GM18498 (cell line): ENCODE data around the gene PPCDC.

Experiments used
- ATAC-seq: cut with Tn5 transposase; IDR thresholded peaks from one replicate; pipeline ENCODE4 v1.9.1; 2021; ENCODE audit warnings: mild to moderate bottlenecking, moderate library complexity; ENCODE audit not compliant: unreplicated experiment

The PPCDC gene

DNA sequence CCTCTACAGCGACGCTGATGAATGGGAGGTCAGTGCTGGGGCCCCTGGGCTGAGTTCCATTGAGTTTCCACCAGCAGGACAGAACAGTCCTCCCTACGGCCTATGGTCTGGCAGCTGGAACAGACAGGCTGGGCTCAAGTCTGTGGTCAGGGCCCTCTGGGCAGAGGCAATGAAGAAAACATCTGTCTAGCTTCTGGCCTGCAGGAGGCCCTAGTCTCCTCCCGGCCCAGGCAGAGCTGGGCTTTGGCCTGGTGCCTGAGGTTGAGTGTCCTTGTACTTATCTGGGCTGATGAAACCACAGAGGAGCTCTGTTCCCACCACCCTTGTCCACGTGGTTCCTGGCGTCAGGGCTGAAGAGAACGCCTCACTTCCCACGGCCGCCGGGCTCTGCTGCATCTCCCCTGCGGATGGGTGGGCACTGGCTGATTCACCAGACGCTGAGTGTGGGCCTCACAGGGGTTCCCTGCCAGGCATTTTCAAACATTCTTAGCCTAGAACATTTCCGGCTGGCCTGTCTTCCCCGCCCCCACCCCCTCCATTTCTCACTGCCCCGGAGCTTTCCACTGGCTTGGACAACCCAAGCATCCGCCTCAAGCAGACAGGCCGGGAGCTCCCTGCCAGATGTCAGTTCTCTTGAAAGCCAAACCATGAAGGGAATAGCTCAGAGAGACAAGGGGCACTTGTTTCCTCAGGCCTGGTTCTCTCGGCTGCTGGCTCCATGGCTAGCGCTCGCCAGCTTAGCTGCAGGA lies 20.3 kb downstream of the PPCDC start:
- ATAC-seq: peak; percentile 29

DNA sequence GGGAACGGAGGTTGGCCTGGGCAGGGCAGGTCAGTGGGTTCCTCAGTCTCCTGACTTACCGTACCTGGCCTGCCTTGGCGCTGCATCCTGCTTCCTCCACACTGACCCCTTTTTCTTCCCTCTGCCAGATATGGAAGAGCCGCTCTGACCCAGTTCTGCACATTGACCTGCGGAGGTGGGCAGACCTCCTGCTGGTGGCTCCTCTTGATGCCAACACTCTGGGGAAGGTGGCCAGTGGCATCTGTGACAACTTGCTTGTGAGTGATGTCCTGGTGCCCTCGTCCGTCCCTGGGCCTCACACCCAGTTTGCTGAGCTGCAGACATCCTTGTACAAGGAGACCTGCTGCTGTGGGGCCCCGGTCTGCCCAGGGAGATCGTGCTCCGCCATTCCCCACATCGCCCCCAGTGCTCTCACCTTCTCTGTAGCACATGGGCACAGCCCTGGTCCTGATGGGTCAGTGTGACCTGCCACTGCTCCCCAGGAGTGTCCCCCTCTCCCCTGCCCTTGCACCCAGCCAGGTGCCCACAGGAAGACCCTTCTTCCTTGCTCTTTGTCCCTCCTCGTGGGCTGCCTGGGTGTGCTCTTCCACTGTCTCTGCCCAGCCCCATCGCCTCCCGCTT lies 21.0 kb downstream of the PPCDC start:
- no peak for ATAC-seq

DNA sequence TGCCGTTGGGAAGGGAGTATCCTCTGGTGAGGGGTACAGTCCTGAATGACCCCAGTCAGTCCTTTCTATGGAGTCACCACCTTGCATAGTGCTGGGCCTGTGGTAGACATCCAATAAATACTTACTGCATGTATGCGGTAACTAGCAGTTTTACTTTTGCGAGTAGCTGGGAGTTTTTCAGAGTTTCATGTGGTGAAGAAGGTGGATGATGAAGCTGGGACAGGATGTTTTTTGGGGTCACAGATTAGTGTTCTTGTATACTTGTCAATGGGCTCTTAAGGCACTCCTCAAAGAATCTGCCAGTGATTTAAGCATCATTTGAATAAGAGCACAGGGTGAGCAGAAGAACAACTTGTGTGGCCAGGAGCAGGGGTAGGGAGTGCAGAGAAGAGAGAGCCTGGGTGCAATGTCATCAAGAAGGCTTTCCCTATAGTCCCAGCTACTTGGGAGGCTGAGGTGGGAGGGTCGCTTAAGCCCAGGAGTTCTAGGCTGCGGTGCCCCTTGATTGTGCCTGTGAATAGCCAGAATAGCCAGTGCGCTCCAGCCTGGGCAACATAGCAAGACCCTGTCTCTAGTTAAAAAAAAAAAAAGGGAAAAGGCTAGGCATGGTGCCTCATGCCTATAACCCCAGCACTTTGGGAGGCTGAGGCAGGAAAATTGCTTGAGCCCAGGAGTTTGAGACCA lies 22.1 kb downstream of the PPCDC start:
- ATAC-seq: no peak

DNA sequence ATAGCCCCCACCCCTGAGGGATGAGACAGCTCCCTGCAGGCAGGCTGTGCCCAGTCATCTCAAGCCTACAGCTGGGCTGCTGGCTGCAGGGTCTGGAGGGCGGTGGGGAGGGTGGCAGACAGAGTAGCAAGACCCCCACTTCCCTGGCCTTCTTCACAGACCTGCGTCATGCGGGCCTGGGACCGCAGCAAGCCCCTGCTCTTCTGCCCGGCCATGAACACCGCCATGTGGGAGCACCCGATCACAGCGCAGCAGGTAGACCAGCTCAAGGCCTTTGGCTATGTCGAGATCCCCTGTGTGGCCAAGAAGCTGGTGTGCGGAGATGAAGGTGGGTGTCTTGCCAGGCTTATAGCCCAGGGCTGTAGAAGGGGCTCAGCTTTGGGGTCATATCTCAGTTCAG lies 25.0 kb downstream of the PPCDC start:
- no peak for ATAC-seq

DNA sequence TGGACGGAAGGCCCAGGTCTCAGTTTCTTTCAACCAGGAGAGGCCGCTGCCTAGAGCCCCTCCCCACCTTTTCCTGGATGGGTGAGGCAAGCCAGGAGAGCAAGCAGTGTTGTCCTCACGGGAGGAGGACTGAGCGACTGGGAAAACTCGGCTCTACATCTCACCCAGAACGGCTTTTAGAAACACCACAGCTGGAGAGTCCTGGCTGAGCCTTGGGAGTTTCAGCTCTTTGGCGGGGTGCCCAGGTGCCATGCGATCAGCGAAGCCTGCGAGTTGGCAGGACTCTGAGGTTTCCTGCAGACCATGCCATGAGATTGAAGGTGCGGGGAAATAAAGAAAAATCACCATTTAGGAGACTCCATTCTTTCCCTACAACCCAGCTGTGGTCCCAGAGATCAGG lies 26.0 kb downstream of the PPCDC start:
- no peak for ATAC-seq

DNA sequence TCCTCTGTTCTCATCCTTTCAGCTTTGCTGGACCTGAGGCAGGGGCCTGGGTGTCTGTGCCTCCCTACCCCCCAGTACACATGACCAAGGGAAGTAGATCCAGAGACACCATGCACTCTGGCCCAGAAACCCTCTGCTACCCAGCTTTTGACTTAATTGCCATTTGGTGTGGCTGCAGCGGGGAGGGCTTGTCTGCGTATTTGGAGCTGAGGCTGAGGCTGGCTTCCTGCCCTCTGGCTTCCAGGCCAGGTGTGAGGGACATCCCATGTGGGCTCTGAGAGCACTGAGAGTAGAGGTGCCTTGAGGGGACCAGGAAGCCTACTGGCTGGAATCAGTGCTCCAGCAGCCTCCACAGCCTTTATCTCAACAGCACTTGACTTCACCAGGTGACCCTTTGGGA lies 26.9 kb downstream of the PPCDC start:
- ATAC-seq: no peak

DNA sequence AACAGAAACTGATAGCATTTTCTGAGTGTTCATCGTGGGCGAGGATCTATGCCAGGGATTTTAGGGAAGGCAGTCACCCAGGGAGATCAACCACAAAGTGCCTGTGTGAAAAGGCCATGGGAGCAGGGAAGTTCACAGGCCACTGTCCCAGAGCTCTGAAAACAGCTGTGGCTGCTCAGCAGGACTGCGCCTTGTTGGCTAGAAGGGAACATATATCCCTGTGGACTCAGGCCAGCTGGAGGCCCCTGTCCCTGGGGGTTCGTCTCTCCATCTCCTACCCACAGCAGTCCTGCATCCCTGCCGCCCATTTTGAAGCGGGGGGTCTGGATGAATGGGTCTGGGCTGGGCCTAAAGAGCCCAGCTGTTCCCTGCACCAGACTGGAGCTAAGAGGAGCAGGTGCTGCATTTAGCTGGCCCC lies 27.8 kb downstream of the PPCDC start:
- ATAC-seq: no peak

GRCh38 chr15:75051711-75052110 lies 28.3 kb downstream of the PPCDC start:
- ATAC-seq: no peak

GRCh38 chr15:75052972-75053747 lies 29.8 kb downstream of the PPCDC start:
- ATAC-seq: no peak

- no peak for ATAC-seq
Measured at GRCh38 chr15:75053748-75054125, 30.3 kb downstream of the PPCDC start.

- no peak for ATAC-seq
Measured at GRCh38 chr15:75054172-75054897, 30.9 kb downstream of the PPCDC start.

DNA sequence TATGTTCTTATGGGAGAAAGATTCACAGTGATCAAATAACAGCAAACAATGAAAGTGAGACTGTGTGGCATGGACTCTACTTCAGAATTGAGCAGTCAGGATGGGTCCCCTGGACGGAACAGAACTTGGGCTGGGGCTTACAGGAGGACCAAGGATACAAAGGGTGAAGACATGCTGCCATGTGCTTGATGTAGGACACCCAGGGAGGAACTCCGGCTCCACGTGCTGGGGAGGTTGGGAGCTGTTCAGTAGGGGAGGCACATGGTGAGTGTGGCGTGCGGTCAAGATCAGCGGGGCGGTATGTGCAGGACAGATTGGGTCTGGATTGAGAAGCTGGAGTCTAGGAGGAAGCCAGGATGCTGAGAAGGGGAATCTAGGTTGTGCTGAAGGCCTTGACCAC lies 32.6 kb downstream of the PPCDC start:
- no peak for ATAC-seq

GRCh38 chr15:75058127-75058905 lies 34.9 kb downstream of the PPCDC start:
- no peak for ATAC-seq

GRCh38 chr15:75059607-75060006 lies 36.2 kb downstream of the PPCDC start:
- ATAC-seq: no peak

DNA sequence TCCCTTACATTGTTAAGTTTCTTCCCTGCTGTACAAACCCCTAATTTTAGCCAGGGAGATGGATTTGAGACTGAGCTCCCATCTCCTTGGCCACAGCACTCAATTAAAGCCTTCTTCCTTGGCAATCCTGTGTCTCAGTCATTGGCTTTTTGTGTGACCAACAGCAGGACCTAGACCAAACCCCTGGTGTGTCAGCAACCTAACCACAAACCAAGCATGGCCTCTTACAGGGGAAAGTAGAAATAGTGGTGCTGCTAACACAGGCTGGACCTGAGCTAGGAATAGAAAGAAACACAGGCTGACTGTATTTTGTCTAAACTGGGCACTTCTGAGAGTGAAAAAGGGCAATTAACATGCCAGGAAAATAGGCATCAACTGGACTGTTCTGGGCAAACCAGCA lies 37.9 kb downstream of the PPCDC start:
- peak; percentile 60 for ATAC-seq

DNA sequence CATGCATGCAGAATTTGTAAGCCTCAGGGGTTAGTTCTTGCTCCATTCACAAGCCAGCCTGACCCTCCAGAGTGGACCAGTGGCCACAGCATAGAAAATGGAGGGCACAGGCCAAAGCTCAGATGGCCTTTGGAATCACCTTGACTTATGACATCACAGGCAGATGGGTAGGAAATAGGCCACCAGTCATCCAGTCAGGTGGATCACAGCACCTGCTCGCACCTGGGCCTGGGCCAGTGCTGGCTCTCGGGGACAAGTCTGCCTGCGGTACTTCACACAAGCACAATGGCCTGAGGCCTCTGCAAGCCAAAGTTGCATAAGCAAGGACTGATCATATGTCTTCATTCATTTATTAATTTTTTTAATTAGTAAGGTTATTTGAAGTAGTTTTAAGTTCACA lies 39.3 kb downstream of the PPCDC start:
- no peak for ATAC-seq

DNA sequence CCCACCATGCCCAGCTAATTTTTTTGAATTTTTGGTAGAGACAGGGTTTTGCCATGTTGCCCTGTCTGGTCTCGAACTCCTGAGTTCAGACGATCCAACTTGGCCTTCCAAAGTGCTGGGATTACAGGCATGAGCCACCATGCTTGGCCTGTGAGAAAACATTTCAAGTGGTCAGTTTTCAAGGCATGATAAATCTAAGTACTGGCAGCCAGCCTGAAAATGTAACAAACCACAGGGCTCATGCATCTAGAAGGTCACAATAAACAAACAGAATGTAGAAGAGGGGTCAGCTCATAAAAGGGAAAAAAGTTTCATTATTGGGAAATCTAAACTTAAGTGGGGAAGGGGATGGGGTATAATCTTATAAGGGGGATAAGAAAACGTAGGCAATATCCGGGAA lies 39.9 kb downstream of the PPCDC start:
- no peak for ATAC-seq

- no peak for ATAC-seq
Measured at GRCh38 chr15:75063889-75064288, 40.5 kb downstream of the PPCDC start.

DNA sequence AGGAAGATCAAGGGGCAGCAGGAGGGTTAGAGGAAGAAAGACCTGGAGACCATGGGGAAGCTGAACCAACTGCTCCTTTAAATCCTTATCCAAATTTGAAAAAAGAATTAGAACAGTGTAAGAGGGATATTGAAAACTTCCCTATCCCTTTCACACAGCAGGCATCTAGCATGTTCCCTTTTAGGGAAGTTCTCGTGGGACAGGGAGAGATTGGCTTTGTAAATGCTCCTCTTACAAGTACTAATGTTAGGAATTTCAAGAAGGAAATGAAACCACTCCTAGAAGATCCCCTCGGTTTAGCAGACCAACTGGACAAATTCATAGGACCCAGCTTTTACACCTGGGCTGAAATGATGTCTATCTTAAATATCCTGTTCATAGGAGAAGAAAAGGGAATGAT lies 41.5 kb downstream of the PPCDC start:
- ATAC-seq: no peak

DNA sequence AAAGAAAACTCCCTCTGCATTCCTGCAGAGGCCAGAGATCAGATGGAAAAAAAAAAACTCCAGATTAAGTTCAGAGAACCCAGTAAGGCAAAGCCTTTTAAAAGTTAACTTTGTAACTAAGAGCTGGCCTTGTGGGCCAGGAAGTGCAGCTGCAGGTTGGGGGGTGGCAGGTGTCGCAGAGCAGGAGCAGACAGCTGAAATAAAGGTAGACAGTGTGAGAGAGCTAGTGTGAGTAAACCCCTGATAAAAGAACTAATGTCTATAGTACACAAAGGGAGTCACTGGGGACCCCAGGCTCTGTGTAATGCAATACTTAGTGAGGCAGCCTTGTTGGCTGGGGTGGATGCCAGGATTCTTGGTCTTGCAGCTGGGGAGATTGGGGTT lies 42.1 kb downstream of the PPCDC start:
- ATAC-seq: no peak
